H9 (cell line): ENCODE data around the gene WDFY3. TPM values are rescaled to one million over a fixed set of nuclear protein-coding genes. Genes with fewer than 3 reads are reported as not detected.

Experiments used
- DNase-seq: peaks from one replicate; pipeline ENCODE4 v3.0.0-alpha.2; 2017
- H2AFZ ChIP-seq: one replicate; pipeline ENCODE4 v1.6.1; 2013; ENCODE audit warnings: mild to moderate bottlenecking, low read length, control low read depth, moderate library complexity
- H2AK5ac ChIP-seq: 2 replicates; pipeline ENCODE4 v1.6.1; 2013; ENCODE audit warnings: low read length, control low read depth, mixed read lengths; ENCODE audit not compliant: insufficient read length
- H2BK120ac ChIP-seq: one replicate; pipeline ENCODE4 v1.6.1; 2013; ENCODE audit warnings: low read depth, mild to moderate bottlenecking, low read length, control low read depth, inconsistent platforms; ENCODE audit not compliant: poor library complexity, severe bottlenecking
- H2BK12ac ChIP-seq: 2 replicates; pipeline ENCODE4 v1.6.1; 2013; ENCODE audit warnings: low read length, control low read depth, mixed read lengths, low read depth; ENCODE audit not compliant: insufficient read length
- H2BK15ac ChIP-seq: 2 replicates; pipeline ENCODE4 v1.6.1; 2013; ENCODE audit warnings: low read depth, low read length, control low read depth
- H2BK20ac ChIP-seq: one replicate; pipeline ENCODE4 v1.6.1; 2013; ENCODE audit warnings: low read depth, mild to moderate bottlenecking, low read length, control low read depth, inconsistent platforms; ENCODE audit not compliant: poor library complexity, severe bottlenecking
- H2BK5ac ChIP-seq: 2 replicates; pipeline ENCODE4 v1.6.1; 2013; ENCODE audit warnings: low read length, control low read depth, mixed read lengths; ENCODE audit not compliant: insufficient read length
- H3K14ac ChIP-seq: 2 replicates; pipeline ENCODE4 v1.6.1; 2013; ENCODE audit warnings: low read length, control low read depth; ENCODE audit not compliant: insufficient read depth
- H3K18ac ChIP-seq: 2 replicates; pipeline ENCODE4 v1.6.1; 2013; ENCODE audit warnings: low read depth, mild to moderate bottlenecking, mixed read lengths, low read length, control low read depth; ENCODE audit not compliant: insufficient read length
- H3K23ac ChIP-seq: 2 replicates; pipeline ENCODE4 v1.6.1; 2013; ENCODE audit warnings: low read length, control low read depth, mixed read lengths, low read depth; ENCODE audit not compliant: insufficient read length
- H3K23me2 ChIP-seq: 2 replicates; pipeline ENCODE4 v1.6.1; 2013; ENCODE audit warnings: low read depth, mild to moderate bottlenecking, mixed read lengths, low read length, control low read depth; ENCODE audit not compliant: insufficient read length, poor library complexity, severe bottlenecking
- H3K27ac ChIP-seq: 2 replicates; pipeline ENCODE4 v1.5.1; 2013; ENCODE audit warnings: low read length, control low read depth, mixed read lengths, low read depth; ENCODE audit not compliant: insufficient read length
- H3K27me3 ChIP-seq: 2 replicates; pipeline ENCODE4 v1.6.1; 2013; ENCODE audit warnings: low read length, control low read depth, inconsistent platforms; ENCODE audit not compliant: insufficient read depth
- H3K4ac ChIP-seq: 2 replicates; pipeline ENCODE4 v1.6.1; 2013; ENCODE audit warnings: low read depth, mild to moderate bottlenecking, control low read depth, inconsistent platforms, low read length, moderate library complexity
- H3K4me1 ChIP-seq: 2 replicates; pipeline ENCODE4 v1.6.1; 2013; ENCODE audit warnings: low read length, control low read depth, inconsistent platforms; ENCODE audit not compliant: insufficient read depth
- H3K4me2 ChIP-seq: 2 replicates; pipeline ENCODE4 v1.6.1; 2013; ENCODE audit warnings: low read length, control low read depth, mixed read lengths; ENCODE audit not compliant: insufficient read length, insufficient read depth
- H3K56ac ChIP-seq: 2 replicates; pipeline ENCODE4 v1.6.1; 2013; ENCODE audit warnings: low read depth, mild to moderate bottlenecking, mixed read lengths, low read length, control low read depth; ENCODE audit not compliant: insufficient read length
- H3K79me1 ChIP-seq: 2 replicates; pipeline ENCODE4 v1.6.1; 2013; ENCODE audit warnings: low read depth, mild to moderate bottlenecking, moderate library complexity, low read length, control low read depth, inconsistent platforms; ENCODE audit not compliant: insufficient read depth, poor library complexity, severe bottlenecking
- H3K79me2 ChIP-seq: 2 replicates; pipeline ENCODE4 v1.6.1; 2013; ENCODE audit warnings: low read length, control low read depth, inconsistent platforms; ENCODE audit not compliant: insufficient read depth
- H3K9ac ChIP-seq: 2 replicates; pipeline ENCODE4 v1.6.1; 2013; ENCODE audit warnings: low read length, control low read depth, mixed read lengths; ENCODE audit not compliant: insufficient read length; ENCODE audit errors: extremely low read depth
- H3K9me3 ChIP-seq: one replicate; pipeline ENCODE4 v1.6.1; 2013; ENCODE audit warnings: low read depth, low read length, inconsistent platforms; ENCODE audit not compliant: control insufficient read depth
- H3T11ph ChIP-seq: one replicate; pipeline ENCODE4 v1.6.1; 2013; ENCODE audit warnings: mild to moderate bottlenecking, low read length, control low read depth, inconsistent platforms
- H4K20me1 ChIP-seq: one replicate; pipeline ENCODE4 v1.6.1; 2013; ENCODE audit not compliant: control insufficient read depth, insufficient read length, insufficient read depth
- H4K5ac ChIP-seq: 2 replicates; pipeline ENCODE4 v1.6.1; 2013; ENCODE audit warnings: low read depth, mild to moderate bottlenecking, mixed read lengths, low read length, control low read depth; ENCODE audit not compliant: insufficient read length
- H4K8ac ChIP-seq: replicated peaks from 2 replicates; pipeline ENCODE4 v1.6.1; 2013; ENCODE audit warnings: low read length, control low read depth, mixed read lengths, low read depth; ENCODE audit not compliant: insufficient read length
- H4K91ac ChIP-seq: 2 replicates; pipeline ENCODE4 v1.6.1; 2013; ENCODE audit warnings: low read depth, mild to moderate bottlenecking, moderate library complexity, mixed read lengths, low read length, control low read depth; ENCODE audit not compliant: insufficient read length
- H3K27ac Mint-ChIP-seq, 3 experiments: 2 replicates in 2 of 3; 3 replicates in 1 of 3; pipeline ENCODE4 v1.8.0; 2020 to 2021; ENCODE audit warnings: mixed read lengths in 3 of 3, mild to moderate bottlenecking in 1 of 3, moderate library complexity in 1 of 3
- H3K27me3 Mint-ChIP-seq: 2 replicates; pipeline ENCODE4 v1.8.0; 2021; ENCODE audit warnings: low read depth, mild to moderate bottlenecking, moderate library complexity, mixed read lengths
- H3K36me3 Mint-ChIP-seq, 3 experiments: 2 replicates in 2 of 3; 3 replicates in 1 of 3; pipeline ENCODE4 v1.8.0; 2020 to 2021; ENCODE audit warnings: low read depth in 3 of 3, mixed read lengths in 3 of 3; ENCODE audit not compliant: insufficient read depth in 1 of 3
- H3K4me1 Mint-ChIP-seq, 2 experiments: 2 replicates each; pipeline ENCODE4 v1.8.0; 2020; ENCODE audit warnings: mixed read lengths in 2 of 2
- H3K4me3 Mint-ChIP-seq, 2 experiments: 2 replicates in 1 of 2; 3 replicates in 1 of 2; pipeline ENCODE4 v1.8.0; 2020 to 2021; ENCODE audit warnings: mild to moderate bottlenecking in 2 of 2, mixed read lengths in 2 of 2, moderate library complexity in 1 of 2
- H3K9me3 Mint-ChIP-seq, 2 experiments: 2 replicates in 1 of 2; 3 replicates in 1 of 2; pipeline ENCODE4 v1.8.0; 2020; ENCODE audit warnings: mild to moderate bottlenecking in 2 of 2, mixed read lengths in 2 of 2, moderate library complexity in 1 of 2
- CTCF ChIP-seq: fragments of 200-600 bp; sonication (generic); conservative IDR thresholded peaks from 3 replicates; pipeline ENCODE4 v1.8.0; 2021; ENCODE audit warnings: antibody characterized with exemption, mild to moderate bottlenecking
- total RNA-seq: library from RNA; stranded (reverse); gene quantifications from 2 replicates; pipeline ENCODE4 v1.2.1, GENCODE V29; 2021

The WDFY3 gene
- total RNA-seq, 1 experiment from 2014 or later = 54.6 TPM

- Histone ChIP-seq H3K27ac (no peak overlapping the region), H2AK5ac (no peak overlapping the region), H2BK20ac (no peak overlapping the region), H4K20me1 (no peaks in the 10 kb centered on the region), H2AFZ (no peak overlapping the region), H3K27me3 (no peaks in the 10 kb centered on the region), H4K5ac (no peak overlapping the region), H4K91ac (no peak overlapping the region), H2BK5ac (no peak overlapping the region), H3K18ac (no peak overlapping the region), H4K8ac (no peak overlapping the region), H3K4ac (no peak overlapping the region), H3K4me2 (no peak overlapping the region), H3K23me2 (no peaks in the 10 kb centered on the region), H3K23ac (no peak overlapping the region), H3T11ph (no peak overlapping the region), H3K9me3 (no peaks in the 10 kb centered on the region), H2BK15ac (no peak overlapping the region), H3K9ac (no peak overlapping the region), H2BK120ac (no peak overlapping the region), H3K14ac (no peak overlapping the region), H3K4me1 (peaks cover 4% of the 10 kb centered on the region; the same call in 1 of the 2 replicates), H3K79me1 (peaks cover 3% of the 10 kb centered on the region), H3K79me2 (peaks cover 9% of the 10 kb centered on the region; the same call in 1 of the 2 replicates), H2BK12ac (no peak overlapping the region), H3K56ac (no peak overlapping the region)
- Mint-ChIP-seq H3K4me3 (no peak overlapping the region), H3K27me3 (no peaks in the 10 kb centered on the region), H3K36me3 (peaks cover 0 to 13% (median 5%) of the 10 kb centered on the region in 3 experiments; a peak in 4 of 7 replicates), H3K9me3 (no peaks in the 10 kb centered on the region), H3K4me1 (peaks cover 31 to 33% of the 10 kb centered on the region in 2 experiments), H3K27ac (peak overlapping the region in 1 of 3 experiments; percentile 1; a peak in 2 of 7 replicates)
- no peak for TF ChIP-seq CTCF
- no peak for DNase-seq
These were observed 8.1 kb downstream of the WDFY3 start for GRCh38 chr4:84958434-84958833.
